Activated T-helper 1 cell treated with Interleukin-2 at 50 U/mL for 16 hours (primary cell): Measurements from ENCODE around the gene MATK.
A peak's percentile ranks its signal among the peaks of the same experiment; 100 is the strongest.
"Not testable (repeated sequence)": the region's sequence is repeated elsewhere in the genome, so short reads cannot be mapped to it uniquely, and the experiment has no call there.

Experiments used
- DNase-seq: peaks from one replicate; pipeline ENCODE4 v3.0.0-alpha.2; 2020; ENCODE audit warnings: low read depth

The MATK gene

GRCh38 chr19:3816148-3816547, 30.0 kb upstream of the MATK start:
- DNase-seq = not testable (repeated sequence)

GRCh38 chr19:3814648-3815047, 28.5 kb upstream of the MATK start:
- DNase-seq = no peak

DNA sequence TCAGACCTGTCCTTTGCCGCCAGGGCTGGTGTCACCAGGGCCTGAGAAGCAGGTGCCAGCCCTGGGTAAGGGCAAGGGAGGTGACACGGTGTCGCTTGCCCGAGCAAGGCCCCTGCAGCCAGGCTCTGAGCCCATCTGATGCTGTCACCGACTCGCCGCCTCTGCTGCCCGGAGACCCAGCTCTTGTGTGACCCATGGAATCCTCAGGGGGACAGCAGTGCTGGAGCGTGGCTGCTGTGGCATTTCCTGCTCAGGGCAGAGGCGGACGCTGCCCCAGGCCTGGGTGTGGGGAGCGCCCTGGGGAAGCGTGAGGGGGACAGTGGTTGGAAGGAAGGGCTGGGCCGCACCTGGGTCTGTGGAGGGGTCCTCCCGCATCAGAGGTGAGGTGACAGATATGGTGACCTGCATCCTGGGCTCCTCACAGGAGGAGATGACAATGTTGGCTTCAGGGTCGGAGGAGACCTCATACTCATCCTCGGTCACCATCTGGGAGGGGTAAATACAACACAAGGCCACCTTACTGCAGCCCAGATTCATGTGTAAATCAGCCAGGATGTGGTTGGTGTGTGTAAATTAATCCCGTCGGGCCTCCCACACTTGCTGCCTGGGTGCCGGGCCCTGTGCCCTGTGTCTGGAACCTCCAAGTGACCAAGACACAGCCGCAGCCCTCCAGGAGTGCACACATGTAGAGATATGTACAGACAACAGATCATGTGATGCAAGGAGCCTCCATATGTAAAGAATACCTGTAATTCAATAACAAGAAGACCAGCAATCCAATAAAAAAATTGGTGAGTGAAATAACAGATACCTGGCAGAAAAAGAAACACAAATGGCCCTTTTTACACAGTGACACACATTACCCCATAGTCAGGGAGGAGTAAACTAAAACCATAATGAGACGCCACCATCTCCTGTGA, 27.6 kb upstream of the MATK start:
- DNase-seq = no peak

- no peak for DNase-seq
Observed at GRCh38 chr19:3810708-3811355, 24.7 kb upstream of the MATK start.

GRCh38 chr19:3809881-3810707, 23.9 kb upstream of the MATK start:
- no peak for DNase-seq

DNA sequence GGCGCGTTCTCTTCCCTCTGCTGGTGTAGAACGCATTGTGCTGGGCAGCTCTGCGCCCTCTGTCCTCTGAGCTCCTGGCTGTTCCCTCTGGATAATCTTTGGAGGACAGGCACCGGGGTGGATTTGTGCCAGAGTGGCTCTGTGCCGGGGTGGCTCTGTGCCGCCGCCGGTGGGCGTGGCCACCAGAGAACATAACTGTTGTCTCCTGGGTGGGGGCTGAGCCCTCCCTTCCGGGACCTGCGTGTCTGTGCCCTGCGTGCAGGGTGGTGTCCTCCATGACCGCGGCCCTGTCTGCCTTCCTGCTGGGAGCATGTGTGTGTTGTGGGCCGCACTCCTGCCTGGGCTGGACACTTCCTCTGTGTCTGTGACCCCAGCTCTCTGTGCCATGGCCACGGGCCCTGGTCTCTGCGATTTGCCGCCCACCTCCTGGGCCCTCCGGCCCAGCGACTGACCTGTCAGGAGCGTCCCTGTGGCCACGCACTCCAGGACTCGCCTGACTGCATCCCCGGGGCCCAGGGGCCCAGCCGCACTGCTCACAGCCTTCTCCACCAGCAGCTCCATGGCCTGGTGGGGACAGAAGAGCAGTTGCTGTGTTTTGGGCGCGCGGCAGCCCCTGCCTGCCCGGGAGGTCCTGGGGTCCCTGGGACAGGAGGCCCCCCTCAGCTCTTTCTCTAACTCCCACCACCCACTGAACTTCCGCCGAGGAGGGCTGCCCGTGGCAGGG, 22.4 kb upstream of the MATK start:
- no peak for DNase-seq

- DNase-seq = no peak
Observed at GRCh38 chr19:3807574-3808354, 21.6 kb upstream of the MATK start.

- no peak for DNase-seq
Observed at GRCh38 chr19:3807131-3807480, 20.9 kb upstream of the MATK start.

- no peak for DNase-seq
Observed at GRCh38 chr19:3805859-3806258, 19.7 kb upstream of the MATK start.

GRCh38 chr19:3804429-3804828, 18.2 kb upstream of the MATK start:
- DNase-seq = no peak

DNA sequence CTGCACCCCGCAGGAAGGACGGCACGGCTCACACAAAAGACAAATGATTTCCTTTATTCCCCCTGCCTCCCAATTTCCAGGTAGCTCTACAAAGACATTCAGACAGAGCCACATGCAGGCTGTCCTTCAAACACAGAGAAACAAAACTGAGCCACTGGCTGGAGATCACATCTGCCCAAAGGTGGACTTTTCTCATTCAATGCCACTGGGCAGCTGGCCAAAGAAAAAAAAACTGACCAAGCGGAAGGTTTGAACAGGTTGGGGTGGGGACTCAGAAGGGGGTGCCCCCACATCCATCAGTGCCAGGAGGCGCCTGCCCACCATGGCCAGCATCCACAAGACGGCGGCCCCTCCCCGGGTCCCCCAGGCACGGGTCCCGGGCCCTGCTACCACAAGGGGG, 17.8 kb upstream of the MATK start:
- no peak for DNase-seq

DNA sequence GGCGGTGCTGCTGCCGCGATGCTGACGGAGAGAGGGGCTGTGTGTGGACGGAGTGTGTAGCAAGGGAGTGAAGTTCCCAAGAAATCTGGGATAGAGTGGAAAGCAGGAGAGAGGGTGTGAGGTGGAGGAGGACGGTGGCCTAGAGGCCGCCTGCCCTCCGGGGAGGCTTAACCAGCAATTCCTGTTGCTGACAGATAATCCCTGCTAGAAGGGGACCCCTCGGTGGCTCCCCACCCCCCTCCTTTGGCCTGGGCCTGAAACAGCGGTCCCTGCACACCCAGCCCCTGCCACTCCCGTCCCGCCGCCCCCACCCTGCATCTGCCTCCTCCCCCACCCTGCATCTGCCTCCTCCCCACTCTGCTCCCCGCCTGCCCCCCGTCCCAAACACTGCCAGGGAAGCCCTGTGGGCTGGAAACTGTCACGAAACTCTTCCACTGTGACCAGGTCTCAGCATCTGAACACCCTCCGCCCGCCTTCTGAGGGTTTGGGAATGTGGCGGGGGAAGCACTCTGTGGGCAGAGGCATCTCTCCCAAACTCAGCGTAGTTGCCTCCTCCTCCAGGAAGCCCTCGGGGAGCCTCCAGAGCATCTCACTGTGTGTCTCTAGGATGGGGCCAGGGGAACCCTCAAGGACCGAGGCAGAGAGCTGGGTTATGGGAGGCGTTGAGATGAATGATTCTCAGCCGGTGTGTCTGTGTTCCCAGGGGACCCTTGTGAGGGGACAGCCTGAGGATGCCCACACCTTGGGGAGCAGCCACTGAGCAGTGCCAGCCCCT, 17.1 kb upstream of the MATK start:
- no peak for DNase-seq

GRCh38 chr19:3801412-3802096, 15.4 kb upstream of the MATK start:
- peak; percentile 22 for DNase-seq

DNA sequence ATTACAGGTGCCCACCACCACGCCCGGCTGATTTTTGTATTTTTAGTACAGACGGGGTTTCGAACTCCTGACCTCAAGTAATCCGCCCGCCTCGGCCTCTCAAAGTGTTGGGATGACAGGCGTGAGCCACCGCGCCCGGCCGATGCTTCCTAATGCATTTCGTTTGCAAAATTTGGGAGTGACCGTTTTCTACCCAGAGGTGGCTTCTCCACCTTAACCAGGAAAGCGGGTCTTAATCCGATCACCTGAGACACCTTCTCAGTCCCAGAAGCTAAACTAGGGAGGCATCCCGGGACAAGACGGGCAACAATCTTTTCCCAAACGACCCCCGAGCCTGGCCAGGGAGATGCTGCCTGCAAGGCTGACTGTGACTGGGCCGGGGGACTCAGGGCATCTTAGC, 14.8 kb upstream of the MATK start:
- no peak for DNase-seq

DNA sequence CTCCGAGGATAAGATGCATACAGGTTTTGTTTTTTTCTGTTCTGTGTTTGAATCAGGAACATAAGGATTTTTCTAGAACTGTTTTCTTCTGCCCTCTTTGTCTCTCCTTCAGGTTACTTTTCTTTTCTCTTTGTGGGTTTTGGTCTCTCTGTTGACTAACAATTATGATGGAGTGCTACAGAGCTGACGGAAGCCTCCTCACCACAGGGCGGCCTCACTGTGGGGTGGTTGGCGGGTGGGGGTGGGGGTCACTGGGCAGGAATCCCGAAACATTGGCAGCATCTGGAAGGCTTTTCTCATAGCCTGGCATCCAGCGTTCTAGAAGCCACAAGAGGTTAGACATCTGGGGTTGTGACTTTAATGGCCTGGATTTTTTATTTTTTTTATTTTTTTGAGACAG, 12.0 kb upstream of the MATK start:
- DNase-seq = no peak

- no peak for DNase-seq
Observed at GRCh38 chr19:3796358-3796757, 10.2 kb upstream of the MATK start.

DNA sequence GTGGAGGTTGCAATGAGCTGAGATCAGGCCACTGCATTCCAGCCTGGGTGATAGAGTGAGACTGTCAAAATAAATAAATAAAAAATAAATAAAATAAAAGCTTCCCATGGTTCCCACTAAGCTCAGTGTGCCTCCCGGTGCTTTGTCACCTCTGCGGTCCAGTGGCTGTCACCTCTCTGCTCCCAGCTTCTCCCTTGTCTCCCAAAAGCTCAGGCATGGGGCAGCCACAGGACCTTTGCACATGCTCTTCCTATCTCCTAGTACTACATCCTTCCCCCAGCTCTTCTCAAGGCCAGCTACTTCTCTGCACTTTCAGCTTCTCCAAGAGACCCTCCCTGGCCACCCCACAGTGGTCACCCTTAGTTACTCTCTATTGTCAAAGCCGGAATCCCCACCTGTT, 7.6 kb upstream of the MATK start:
- no peak for DNase-seq

- no peak for DNase-seq
Observed at GRCh38 chr19:3792114-3792513, 5.9 kb upstream of the MATK start.

- no peak for DNase-seq
Observed at GRCh38 chr19:3790941-3791340, 4.8 kb upstream of the MATK start.

DNA sequence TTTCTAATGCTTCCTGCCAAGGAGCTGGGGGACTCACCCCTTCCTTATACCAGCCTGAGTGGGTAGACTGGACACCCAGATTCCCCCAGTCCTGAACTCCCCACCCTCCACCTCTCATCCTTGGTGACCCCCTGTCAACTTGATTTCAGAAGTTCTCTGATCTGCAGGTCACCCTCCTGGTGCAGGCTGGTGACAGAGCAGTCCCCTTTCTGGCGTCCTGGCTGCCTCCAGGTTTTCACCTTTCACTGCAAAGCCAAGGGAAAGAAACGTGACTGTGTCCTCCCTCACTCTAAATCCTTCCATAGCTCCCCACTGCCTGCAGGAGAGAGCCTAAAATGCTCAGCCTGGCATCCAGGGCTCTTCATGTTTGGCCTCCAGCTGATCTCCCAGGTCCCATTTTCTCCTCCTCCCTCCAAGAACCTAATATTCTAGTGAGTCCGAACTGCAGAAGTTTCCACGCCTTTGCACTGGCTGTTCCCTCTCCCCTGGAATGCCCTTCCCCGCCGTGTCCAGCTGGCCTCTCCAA, 4.1 kb upstream of the MATK start:
- no peak for DNase-seq
